ENCODE data around the gene ETNK2.

DNA sequence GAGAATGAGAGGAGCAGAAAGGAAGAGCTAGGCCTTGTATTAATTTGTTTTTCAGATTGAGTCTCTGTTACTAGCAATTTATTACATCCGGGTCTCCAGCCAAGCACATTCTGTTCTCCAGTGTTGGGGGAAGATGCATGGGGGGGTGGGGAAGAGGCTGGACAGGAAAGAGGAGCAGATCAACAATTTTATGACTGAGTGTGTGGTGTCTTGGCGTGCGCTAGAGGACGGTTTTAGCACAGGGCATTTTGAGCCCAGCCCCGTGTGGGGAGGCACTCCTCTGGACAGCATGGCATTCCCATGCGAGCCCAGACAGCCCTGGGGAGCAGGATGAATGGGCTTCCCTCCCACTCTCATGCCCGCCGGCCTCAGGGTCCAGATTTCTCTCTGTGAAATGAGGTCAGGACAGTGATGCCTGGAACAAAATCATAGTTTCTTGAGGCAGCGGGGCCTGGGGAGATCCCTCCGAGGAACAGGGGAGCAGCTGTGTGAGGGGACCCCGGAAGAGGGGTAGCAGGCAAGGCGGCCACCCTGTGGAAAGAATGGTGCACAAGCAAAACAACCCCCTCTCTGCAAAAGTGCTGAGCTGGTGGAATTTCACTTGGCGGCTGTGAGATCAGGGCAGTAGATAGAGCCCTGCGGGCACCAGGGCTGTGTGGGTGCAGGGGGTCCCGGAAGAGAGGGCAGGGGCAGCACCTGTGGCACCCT is 62.6 kb downstream of the ETNK2 start:
- TF ChIP-seq CTCF (IDR thresholded peaks at IDR 0.05; ENCODE audit: low read depth, low read length) (no peak), POLR2A (IDR thresholded peaks at IDR 0.05; ENCODE audit: extremely low read depth, insufficient read length) (no peak)
